ENCODE data around the gene DDX51. TPM values are rescaled to one million over a fixed set of nuclear protein-coding genes. Genes with fewer than 3 reads are reported as not detected.

The DDX51 gene
- polyA plus RNA-seq, 1 experiment, result 8.2 TPM

DNA sequence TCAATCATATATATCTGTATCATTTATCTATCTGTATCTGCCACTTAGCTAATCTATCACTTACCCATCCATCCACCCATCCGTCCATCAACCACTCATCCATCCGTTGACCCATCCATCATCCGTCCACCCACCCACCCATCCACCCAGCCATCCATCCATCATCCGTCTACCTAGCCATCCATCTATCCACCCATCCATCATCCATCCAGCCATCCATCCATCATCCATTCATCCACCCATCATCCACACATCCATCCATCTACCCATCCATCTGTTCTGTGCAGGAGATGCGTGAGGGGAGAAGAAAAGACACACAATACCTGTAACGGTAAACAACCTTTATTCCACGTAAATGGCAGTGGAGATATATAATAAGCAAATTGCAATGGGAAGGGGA, 20.3 kb upstream of the DDX51 start:
- POLR2A ChIA-PET, result no interaction called here
- Histone ChIP-seq H3K36me3 (ENCODE audit: control insufficient read depth, insufficient read depth, low read length) (no peaks in the 10 kb centered on the region), H3K4me3 (ENCODE audit: low read depth, low read length) (no peak overlapping the region), H3K27me3 (ENCODE audit: control insufficient read depth, insufficient read depth, low read length) (peaks cover 7% of the 10 kb centered on the region; the same call in 1 of the 2 replicates)
- no peak for TF ChIP-seq CTCF (IDR thresholded peaks at IDR 0.05; ENCODE audit: insufficient read depth, low read depth, low read length)
- no peak for DNase-seq (ENCODE audit: low read depth)
- CTCF ChIA-PET, result no interaction called here

DNA sequence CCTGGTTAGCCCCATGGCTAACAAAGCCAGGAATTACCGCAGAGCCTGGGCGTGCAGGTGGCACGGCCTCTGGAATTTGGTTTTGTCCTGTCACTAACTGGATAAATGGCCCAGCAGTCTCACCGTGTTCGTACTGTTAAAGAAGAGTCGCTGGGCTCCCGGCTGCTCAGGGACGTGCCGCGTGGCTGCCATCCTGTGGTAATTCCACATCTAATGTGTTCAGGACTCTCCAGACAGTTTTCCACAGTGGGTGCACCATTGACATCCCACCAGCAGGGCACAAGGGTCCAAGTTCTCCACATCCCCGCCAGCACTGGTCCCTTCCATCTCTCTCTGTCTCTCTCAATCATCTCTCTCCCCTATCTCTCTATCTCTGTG, 19.8 kb upstream of the DDX51 start:
- Histone ChIP-seq H3K4me3 (ENCODE audit: low read depth, low read length) (no peak overlapping the region), H3K36me3 (ENCODE audit: control insufficient read depth, insufficient read depth, low read length) (no peaks in the 10 kb centered on the region), H3K27me3 (ENCODE audit: control insufficient read depth, insufficient read depth, low read length) (peaks cover 7% of the 10 kb centered on the region; the same call in 1 of the 2 replicates)
- no peak for DNase-seq (ENCODE audit: low read depth)
- ChIA-PET CTCF (no interaction called here), POLR2A (no interaction called here)
- TF ChIP-seq CTCF (IDR thresholded peaks at IDR 0.05; ENCODE audit: insufficient read depth, low read depth, low read length), result 0 out of 2 replicates have a peak, but pooled peaks have one; percentile 21

GRCh38 chr12:132163041-132163910, 19.2 kb upstream of the DDX51 start:
- ChIA-PET CTCF (interaction anchor here (1.1 to 2.5 kb wide), 4 partner anchors 10 to 251 kb away, joined by 3 to 11 read pairs (median 5); no protein-coding TSS in a partner anchor), POLR2A (interaction anchor here (0.6 kb wide), 1 partner anchor 401 kb away, joined by 5 read pairs; no protein-coding TSS in a partner anchor)
- H3K36me3 ChIP-seq (ENCODE audit: control insufficient read depth, insufficient read depth, low read length), result no peaks in the 10 kb centered on the region
- H3K4me3 ChIP-seq (ENCODE audit: low read depth, low read length), result no peak overlapping the region
- DNase-seq (ENCODE audit: low read depth), result no peak
- peaks cover 7% of the 10 kb centered on the region; the same call in 1 of the 2 replicates for H3K27me3 ChIP-seq (ENCODE audit: control insufficient read depth, insufficient read depth, low read length)
- TF ChIP-seq CTCF (IDR thresholded peaks at IDR 0.05; ENCODE audit: insufficient read depth, low read depth, low read length), result no peak

DNA sequence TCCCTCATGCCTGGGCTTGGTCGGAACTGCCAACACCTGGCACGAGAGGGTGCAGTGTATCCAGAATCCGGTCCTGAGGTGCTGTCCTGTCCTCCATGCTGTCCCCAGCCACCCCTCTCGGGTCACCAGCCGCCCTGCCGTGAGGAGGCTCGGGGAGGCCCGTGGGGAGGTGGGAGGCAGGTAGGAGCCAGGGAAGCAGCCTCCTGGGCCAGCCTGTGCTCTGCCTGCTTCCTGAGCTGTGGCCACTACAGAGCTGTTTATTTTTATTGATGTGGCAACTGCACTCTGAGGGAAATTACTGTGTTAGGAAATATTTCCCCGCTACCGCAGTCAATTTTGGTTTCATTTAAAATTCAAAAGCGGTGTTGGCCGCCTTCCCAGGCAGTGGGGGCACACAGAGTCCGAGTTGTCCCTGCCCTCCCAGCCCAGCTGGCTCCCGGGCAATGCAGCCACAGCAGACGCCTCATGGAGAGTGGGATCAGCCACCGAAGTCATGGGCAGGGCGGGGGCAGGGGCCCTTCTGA, 18.5 kb upstream of the DDX51 start:
- H3K36me3 ChIP-seq (ENCODE audit: control insufficient read depth, insufficient read depth, low read length), result peaks cover 2% of the 10 kb centered on the region; the same call in 1 of the 2 replicates
- peaks cover 7% of the 10 kb centered on the region; the same call in 1 of the 2 replicates for H3K27me3 ChIP-seq (ENCODE audit: control insufficient read depth, insufficient read depth, low read length)
- TF ChIP-seq CTCF (IDR thresholded peaks at IDR 0.05; ENCODE audit: insufficient read depth, low read depth, low read length), result no peak
- peak; percentile 50 for DNase-seq (ENCODE audit: low read depth)
- POLR2A ChIA-PET, result interaction anchor here (0.6 kb wide), 1 partner anchor 400 kb away, joined by 5 read pairs; no protein-coding TSS in a partner anchor
- CTCF ChIA-PET, result interaction anchor here (1.0 to 2.5 kb wide), 5 partner anchors 9 to 399 kb away, joined by 3 to 11 read pairs (median 3); no protein-coding TSS in a partner anchor
- no peak overlapping the region for H3K4me3 ChIP-seq (ENCODE audit: low read depth, low read length)
